Measurements from ENCODE around the gene ZNF536.

DNA sequence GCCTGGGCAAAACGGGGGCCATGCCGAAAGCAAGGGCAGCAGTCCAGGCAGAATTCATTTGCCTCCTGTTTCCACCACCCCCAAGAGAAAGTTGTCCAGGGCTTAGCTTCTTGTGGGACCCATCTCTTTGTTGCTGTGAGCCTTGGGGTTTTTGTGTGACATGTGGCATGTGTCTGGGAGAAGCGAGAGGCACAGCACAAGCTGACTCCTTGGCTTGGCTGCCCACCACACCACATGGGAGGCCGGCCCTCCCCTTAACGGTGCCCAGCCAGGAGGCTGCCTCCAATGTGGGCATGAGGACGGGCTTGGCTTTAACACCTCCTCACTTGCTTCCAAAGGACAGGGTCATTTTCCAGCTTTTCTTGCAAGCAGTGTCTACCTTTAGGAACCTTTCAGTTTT is 81.6 kb downstream of the ZNF536 start:
- TF ChIP-seq, protein P1, sequence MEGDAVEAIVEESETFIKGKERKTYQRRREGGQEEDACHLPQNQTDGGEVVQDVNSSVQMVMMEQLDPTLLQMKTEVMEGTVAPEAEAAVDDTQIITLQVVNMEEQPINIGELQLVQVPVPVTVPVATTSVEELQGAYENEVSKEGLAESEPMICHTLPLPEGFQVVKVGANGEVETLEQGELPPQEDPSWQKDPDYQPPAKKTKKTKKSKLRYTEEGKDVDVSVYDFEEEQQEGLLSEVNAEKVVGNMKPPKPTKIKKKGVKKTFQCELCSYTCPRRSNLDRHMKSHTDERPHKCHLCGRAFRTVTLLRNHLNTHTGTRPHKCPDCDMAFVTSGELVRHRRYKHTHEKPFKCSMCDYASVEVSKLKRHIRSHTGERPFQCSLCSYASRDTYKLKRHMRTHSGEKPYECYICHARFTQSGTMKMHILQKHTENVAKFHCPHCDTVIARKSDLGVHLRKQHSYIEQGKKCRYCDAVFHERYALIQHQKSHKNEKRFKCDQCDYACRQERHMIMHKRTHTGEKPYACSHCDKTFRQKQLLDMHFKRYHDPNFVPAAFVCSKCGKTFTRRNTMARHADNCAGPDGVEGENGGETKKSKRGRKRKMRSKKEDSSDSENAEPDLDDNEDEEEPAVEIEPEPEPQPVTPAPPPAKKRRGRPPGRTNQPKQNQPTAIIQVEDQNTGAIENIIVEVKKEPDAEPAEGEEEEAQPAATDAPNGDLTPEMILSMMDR (IDR thresholded peaks at IDR 0.05) = no peak
- TF ChIP-seq NR1H2 (CRISPR knock-in tag; IDR thresholded peaks at IDR 0.05) = no peak
- TF ChIP-seq TEAD4 (CRISPR knock-in tag; IDR thresholded peaks at IDR 0.05) = no peak
- TF ChIP-seq PREB (CRISPR knock-in tag; IDR thresholded peaks at IDR 0.05; ENCODE audit: borderline replicate concordance) = no peak
- no peak for TF ChIP-seq FOXP1 (CRISPR knock-in tag; IDR thresholded peaks at IDR 0.05; ENCODE audit: borderline replicate concordance)
- TF ChIP-seq ELF4 (CRISPR knock-in tag; IDR thresholded peaks at IDR 0.05; ENCODE audit: low read depth) = no peak
- no peak for TF ChIP-seq ZNF263 (CRISPR knock-in tag; IDR thresholded peaks at IDR 0.05; ENCODE audit: low read depth)
- TF ChIP-seq SP1 (CRISPR knock-in tag; conservative IDR thresholded peaks at IDR 0.05) = no peak
- TF ChIP-seq, protein P2, sequence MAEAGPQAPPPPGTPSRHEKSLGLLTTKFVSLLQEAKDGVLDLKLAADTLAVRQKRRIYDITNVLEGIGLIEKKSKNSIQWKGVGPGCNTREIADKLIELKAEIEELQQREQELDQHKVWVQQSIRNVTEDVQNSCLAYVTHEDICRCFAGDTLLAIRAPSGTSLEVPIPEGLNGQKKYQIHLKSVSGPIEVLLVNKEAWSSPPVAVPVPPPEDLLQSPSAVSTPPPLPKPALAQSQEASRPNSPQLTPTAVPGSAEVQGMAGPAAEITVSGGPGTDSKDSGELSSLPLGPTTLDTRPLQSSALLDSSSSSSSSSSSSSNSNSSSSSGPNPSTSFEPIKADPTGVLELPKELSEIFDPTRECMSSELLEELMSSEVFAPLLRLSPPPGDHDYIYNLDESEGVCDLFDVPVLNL (CRISPR knock-in tag; IDR thresholded peaks at IDR 0.05; ENCODE audit: borderline replicate concordance, low read depth) = no peak
- TF ChIP-seq ZNF232 (CRISPR knock-in tag; IDR thresholded peaks at IDR 0.05) = no peak
